ENCODE results near the gene HABP2. TPM values are rescaled to one million over a fixed set of nuclear protein-coding genes. Genes with fewer than 3 reads are reported as not detected.

Gene HABP2
- total RNA-seq, 1 donor from 2014 or later, result not detected

- Mint-ChIP-seq H3K4me1 (ENCODE audit: low read depth, unreplicated experiment) (no peaks in the 10 kb centered on the region), H3K27me3 (ENCODE audit: low read depth, unreplicated experiment) (peaks cover 46% of the 10 kb centered on the region), H3K9me3 (ENCODE audit: unreplicated experiment) (peaks cover 4% of the 10 kb centered on the region), H3K27ac (ENCODE audit: unreplicated experiment) (no peak overlapping the region), H3K4me3 (ENCODE audit: unreplicated experiment) (no peak overlapping the region), H3K36me3 (ENCODE audit: low read depth, unreplicated experiment) (no peaks in the 10 kb centered on the region)
- TF ChIP-seq CTCF (IDR thresholded peaks at IDR 0.05; ENCODE audit: insufficient read depth, low read depth, low read length), result no peak
- Histone ChIP-seq H3K36me3 (ENCODE audit: insufficient read depth, low read length) (no peaks in the 10 kb centered on the region), H3K9ac (ENCODE audit: low read length) (no peak overlapping the region), H3K79me2 (ENCODE audit: insufficient read depth, low read length) (no peaks in the 10 kb centered on the region), H3K4me2 (ENCODE audit: low read length) (no peak overlapping the region), H3K27ac (ENCODE audit: low read depth, low read length) (no peak overlapping the region), H3K27me3 (ENCODE audit: insufficient read depth, low read length) (peaks cover 2% of the 10 kb centered on the region), H4K20me1 (ENCODE audit: insufficient read depth, low read length) (no peaks in the 10 kb centered on the region), H3K9me3 (ENCODE audit: insufficient read depth, low read depth, low read length) (no peaks in the 10 kb centered on the region), H3K4me1 (ENCODE audit: insufficient read depth, low read length) (no peaks in the 10 kb centered on the region), H2AFZ (ENCODE audit: low read depth, low read length) (no peak overlapping the region), H3K4me3 (ENCODE audit: insufficient read depth, low read depth, low read length) (no peak overlapping the region)
- FAIRE-seq (no peak), DNase-seq (ENCODE audit: low read depth) (no peak)
Observed at GRCh38 chr10:113592380-113592779, 39.5 kb downstream of the HABP2 start.

DNA sequence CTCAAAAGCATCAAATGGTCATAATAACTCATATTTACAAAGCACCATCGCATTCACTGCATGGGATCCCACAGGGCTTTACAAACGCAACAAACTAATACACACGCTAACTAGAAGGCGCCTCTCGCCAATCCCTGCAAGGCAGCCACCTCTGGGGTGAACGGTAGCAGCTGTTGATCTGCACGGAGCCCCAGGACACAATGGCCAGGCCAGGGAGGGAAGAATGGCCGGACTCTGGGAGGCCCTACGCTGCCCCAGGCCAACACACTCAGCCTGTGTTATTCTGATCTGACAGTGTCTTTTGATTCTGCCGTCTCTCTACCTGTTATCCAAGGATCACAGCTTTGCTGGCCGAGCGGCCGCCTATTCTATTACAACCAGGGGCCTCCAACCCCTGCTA lies 41.8 kb downstream of the HABP2 start:
- Mint-ChIP-seq H3K27me3 (ENCODE audit: low read depth, unreplicated experiment) (peaks cover 52% of the 10 kb centered on the region), H3K4me1 (ENCODE audit: low read depth, unreplicated experiment) (no peaks in the 10 kb centered on the region), H3K27ac (ENCODE audit: unreplicated experiment) (no peak overlapping the region), H3K4me3 (ENCODE audit: unreplicated experiment) (no peak overlapping the region), H3K9me3 (ENCODE audit: unreplicated experiment) (peaks cover 4% of the 10 kb centered on the region), H3K36me3 (ENCODE audit: low read depth, unreplicated experiment) (no peaks in the 10 kb centered on the region)
- no peak overlapping the region for H3K4me3 ChIP-seq (ENCODE audit: insufficient read depth, low read depth, low read length)
- H3K4me2 ChIP-seq (ENCODE audit: low read length), result no peak overlapping the region
- no peaks in the 10 kb centered on the region for H3K9me3 ChIP-seq (ENCODE audit: insufficient read depth, low read depth, low read length)
- H3K27ac ChIP-seq (ENCODE audit: low read depth, low read length), result no peak overlapping the region
- H3K9ac ChIP-seq (ENCODE audit: low read length), result no peak overlapping the region
- H3K27me3 ChIP-seq (ENCODE audit: insufficient read depth, low read length), result peaks cover 2% of the 10 kb centered on the region
- FAIRE-seq, result no peak
- H4K20me1 ChIP-seq (ENCODE audit: insufficient read depth, low read length), result no peaks in the 10 kb centered on the region
- no peak for TF ChIP-seq CTCF (IDR thresholded peaks at IDR 0.05; ENCODE audit: insufficient read depth, low read depth, low read length)
- no peak for TF ChIP-seq EZH2 (IDR thresholded peaks at IDR 0.05; ENCODE audit: insufficient read depth, low read length)
- H3K36me3 ChIP-seq (ENCODE audit: insufficient read depth, low read length), result no peaks in the 10 kb centered on the region
- no peak for DNase-seq (ENCODE audit: low read depth)
- H3K4me1 ChIP-seq (ENCODE audit: insufficient read depth, low read length), result no peaks in the 10 kb centered on the region
- no peak overlapping the region for H2AFZ ChIP-seq (ENCODE audit: low read depth, low read length)
- no peaks in the 10 kb centered on the region for H3K79me2 ChIP-seq (ENCODE audit: insufficient read depth, low read length)

GRCh38 chr10:113600569-113600968 lies 47.7 kb downstream of the HABP2 start:
- no peak overlapping the region for H2AFZ ChIP-seq (ENCODE audit: low read depth, low read length)
- no peaks in the 10 kb centered on the region for H3K36me3 ChIP-seq (ENCODE audit: insufficient read depth, low read length)
- H3K4me2 ChIP-seq (ENCODE audit: low read length), result no peak overlapping the region
- H3K27ac Mint-ChIP-seq (ENCODE audit: unreplicated experiment), result no peak overlapping the region
- FAIRE-seq (no peak), DNase-seq (ENCODE audit: low read depth) (no peak)
- H3K36me3 Mint-ChIP-seq (ENCODE audit: low read depth, unreplicated experiment), result no peaks in the 10 kb centered on the region
- H3K27me3 Mint-ChIP-seq (ENCODE audit: low read depth, unreplicated experiment), result peaks cover 38% of the 10 kb centered on the region
- TF ChIP-seq EZH2 (IDR thresholded peaks at IDR 0.05; ENCODE audit: insufficient read depth, low read length) (no peak), CTCF (IDR thresholded peaks at IDR 0.05; ENCODE audit: insufficient read depth, low read depth, low read length) (no peak)
- no peaks in the 10 kb centered on the region for H3K27me3 ChIP-seq (ENCODE audit: insufficient read depth, low read length)
- H3K79me2 ChIP-seq (ENCODE audit: insufficient read depth, low read length), result no peaks in the 10 kb centered on the region
- H3K4me3 ChIP-seq (ENCODE audit: insufficient read depth, low read depth, low read length), result no peak overlapping the region
- H3K4me1 Mint-ChIP-seq (ENCODE audit: low read depth, unreplicated experiment), result no peaks in the 10 kb centered on the region
- no peak overlapping the region for H3K27ac ChIP-seq (ENCODE audit: low read depth, low read length)
- no peaks in the 10 kb centered on the region for H3K4me1 ChIP-seq (ENCODE audit: insufficient read depth, low read length)
- no peaks in the 10 kb centered on the region for H4K20me1 ChIP-seq (ENCODE audit: insufficient read depth, low read length)
- no peak overlapping the region for H3K4me3 Mint-ChIP-seq (ENCODE audit: unreplicated experiment)
- peaks cover 25% of the 10 kb centered on the region for H3K9me3 Mint-ChIP-seq (ENCODE audit: unreplicated experiment)
- H3K9me3 ChIP-seq (ENCODE audit: insufficient read depth, low read depth, low read length), result peaks cover 6% of the 10 kb centered on the region
- H3K9ac ChIP-seq (ENCODE audit: low read length), result no peak overlapping the region

Data from astrocyte (in vitro differentiated cells and primary cell).